Lung (tissue), 12 donors: ENCODE measurements around the gene VSTM5. TPM values are rescaled to one million over a fixed set of nuclear protein-coding genes. Genes with fewer than 3 reads are reported as not detected.

Experiments used
- ATAC-seq: fragments of 200-7000 bp; cut with Tn5 transposase; one replicate; pipeline ENCODE4 v1.9.1; 2020; ENCODE audit warnings: moderate number of reproducible peaks; ENCODE audit not compliant: insufficient read depth, low FRiP score
- DNase-seq, 3 donors: peaks; one replicate each; pipeline ENCODE4 v3.0.0-alpha.2; 2013 to 2017
- H3K27ac ChIP-seq, 2 donors: one replicate each; pipeline ENCODE4 v1.5.1; 2013; ENCODE audit warnings: mild to moderate bottlenecking in 2 of 2, moderate library complexity in 2 of 2, control low read depth in 1 of 2, inconsistent platforms in 1 of 2, low read depth in 1 of 2, low read length in 1 of 2
- H3K27me3 ChIP-seq, 3 donors: one replicate each; pipeline ENCODE4 v1.5.1; 2013; ENCODE audit warnings: low read length in 2 of 3; ENCODE audit not compliant: control insufficient read depth in 3 of 3, insufficient read depth in 3 of 3
- H3K36me3 ChIP-seq, 4 donors: one replicate each; pipeline ENCODE4 v1.5.1; 2013; ENCODE audit warnings: low read length in 4 of 4, mild to moderate bottlenecking in 1 of 4, moderate library complexity in 1 of 4; ENCODE audit not compliant: control insufficient read depth in 4 of 4, insufficient read depth in 4 of 4
- H3K4me1 ChIP-seq, 5 donors: one replicate each; pipeline ENCODE4 v1.5.1; 2013; ENCODE audit warnings: low read length in 5 of 5, mild to moderate bottlenecking in 2 of 5, moderate library complexity in 1 of 5; ENCODE audit not compliant: control insufficient read depth in 5 of 5, insufficient read depth in 5 of 5
- H3K4me3 ChIP-seq: one replicate; pipeline ENCODE4 v1.5.1; 2013; ENCODE audit warnings: mild to moderate bottlenecking, control low read depth, moderate library complexity
- H3K9ac ChIP-seq, 2 donors: one replicate each; pipeline ENCODE4 v1.5.1; 2013; ENCODE audit warnings: low read length in 2 of 2, control low read depth in 1 of 2; ENCODE audit not compliant: insufficient read depth in 1 of 2
- H3K9me3 ChIP-seq, 4 donors: one replicate each; pipeline ENCODE4 v1.5.1; 2013; ENCODE audit warnings: low read length in 3 of 4, mild to moderate bottlenecking in 1 of 4, moderate library complexity in 1 of 4; ENCODE audit not compliant: control insufficient read depth in 4 of 4, insufficient read depth in 3 of 4
- WGBS, 2 donors: extraction: QIAGEN DNeasy Blood & Tissue Kit; methylation state at CpG; one replicate each; pipeline ENCODE4 v1.1.7; 2013; 5-methylcytosine and 5-hydroxymethylcytosine counted together
- polyA plus RNA-seq, 2 donors: library from polyadenylated mRNA; stranded (reverse); fragments of 200-250 nt; gene quantifications; one replicate each; pipeline ENCODE4 v1.2.1, GENCODE V29; 2013
- total RNA-seq, 2 donors: library from RNA; depleted of rRNA in 1 of 2; stranded (reverse); fragments of >200 nt in 1 of 2; gene quantifications; one replicate each; pipeline ENCODE4 v1.2.1, GENCODE V29; 2014 to 2021
- TF ChIP-seq, protein P1 (sequence below): IDR thresholded peaks from 2 replicates; pipeline ENCODE4 v1.5.1; 2012; ENCODE audit warnings: mild to moderate bottlenecking; ENCODE audit errors: control extremely low read depth, extremely low read depth
- donor health status: control.
- donor health status: control.
- donor health status: Bipolar disorder and iron deficiency.
- donor health status: healthy.
- donor health status: DM: yes; HTN: yes; CAD: no.

VSTM5 gene
- total and polyA plus RNA-seq, 4 donors = 0.08 to 0.58 (median 0.25) TPM

DNA sequence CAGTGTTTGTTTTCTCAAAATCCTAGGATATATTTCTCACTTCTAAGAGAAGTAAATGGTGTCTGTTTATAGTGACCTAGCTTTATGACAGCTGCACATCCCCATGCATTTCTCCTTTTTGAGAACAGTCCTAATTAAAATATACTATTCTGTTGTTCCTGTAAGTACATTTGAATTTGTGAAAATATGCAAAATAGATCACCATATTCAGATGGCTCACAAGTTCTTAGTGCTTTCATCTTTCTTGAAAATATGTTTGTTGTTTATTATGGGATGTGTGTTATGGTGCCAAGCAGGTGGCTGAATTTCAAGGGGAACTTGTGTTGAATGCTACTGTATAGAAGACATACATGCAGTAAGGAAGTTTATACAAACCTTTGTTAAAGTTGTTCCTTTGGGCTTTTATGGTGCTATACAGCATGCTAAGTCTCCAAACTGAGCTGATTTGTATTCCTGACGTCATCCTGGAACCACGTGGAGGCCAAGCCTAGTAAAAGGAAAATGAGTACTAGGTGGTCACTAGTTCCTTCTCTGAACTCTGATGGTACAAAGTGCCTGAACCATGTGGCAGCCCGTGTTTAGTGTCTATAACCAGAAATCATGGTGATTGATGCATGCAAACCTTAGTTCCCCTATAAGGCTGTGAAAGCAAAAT is 7.8 kb upstream of the VSTM5 start:
- H3K27me3 ChIP-seq = no peaks in the 10 kb centered on the region

DNA sequence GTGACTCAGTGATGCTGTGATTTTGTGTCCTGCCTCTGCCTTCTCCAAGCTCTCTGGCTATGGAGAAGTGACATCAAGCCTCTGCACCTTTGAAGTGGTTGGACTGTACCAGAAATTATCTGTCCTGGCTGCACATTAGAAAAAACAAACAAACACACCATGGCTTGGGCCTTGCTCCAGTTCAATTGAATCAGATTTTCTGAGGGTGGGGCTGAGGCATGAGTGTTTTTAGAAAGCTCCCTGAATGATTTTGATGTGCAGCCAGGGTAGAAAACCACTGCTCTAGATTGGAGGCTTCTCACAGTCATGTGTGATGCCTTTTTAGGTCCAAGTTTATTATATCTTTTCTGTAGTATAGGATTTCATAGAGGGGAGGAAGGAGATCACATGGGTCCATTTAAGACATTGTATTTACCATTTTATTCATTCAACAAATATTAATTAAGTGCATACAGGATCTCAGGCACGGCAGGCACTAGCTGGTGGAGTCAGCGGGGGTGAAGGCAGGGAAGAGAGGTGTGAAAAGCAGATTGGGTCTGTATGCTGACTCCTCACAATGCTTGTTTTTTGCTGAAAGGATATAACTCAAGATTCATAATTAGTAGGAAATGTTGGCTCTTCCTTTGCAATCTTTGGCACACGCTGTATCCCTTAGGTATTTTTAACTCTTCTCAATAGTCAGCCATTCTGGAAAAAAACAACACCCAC is 7.1 kb upstream of the VSTM5 start:
- no peaks in the 10 kb centered on the region for H3K36me3 ChIP-seq
- no peak for ATAC-seq
- H3K4me3 ChIP-seq = no peak overlapping the region
- WGBS, 2 donors = 71 to 79% methylated on average over 3 of the region's 3 CpGs
- no peak overlapping the region for H3K27ac ChIP-seq
- no peak overlapping the region for H3K9ac ChIP-seq
- TF ChIP-seq, protein P1, sequence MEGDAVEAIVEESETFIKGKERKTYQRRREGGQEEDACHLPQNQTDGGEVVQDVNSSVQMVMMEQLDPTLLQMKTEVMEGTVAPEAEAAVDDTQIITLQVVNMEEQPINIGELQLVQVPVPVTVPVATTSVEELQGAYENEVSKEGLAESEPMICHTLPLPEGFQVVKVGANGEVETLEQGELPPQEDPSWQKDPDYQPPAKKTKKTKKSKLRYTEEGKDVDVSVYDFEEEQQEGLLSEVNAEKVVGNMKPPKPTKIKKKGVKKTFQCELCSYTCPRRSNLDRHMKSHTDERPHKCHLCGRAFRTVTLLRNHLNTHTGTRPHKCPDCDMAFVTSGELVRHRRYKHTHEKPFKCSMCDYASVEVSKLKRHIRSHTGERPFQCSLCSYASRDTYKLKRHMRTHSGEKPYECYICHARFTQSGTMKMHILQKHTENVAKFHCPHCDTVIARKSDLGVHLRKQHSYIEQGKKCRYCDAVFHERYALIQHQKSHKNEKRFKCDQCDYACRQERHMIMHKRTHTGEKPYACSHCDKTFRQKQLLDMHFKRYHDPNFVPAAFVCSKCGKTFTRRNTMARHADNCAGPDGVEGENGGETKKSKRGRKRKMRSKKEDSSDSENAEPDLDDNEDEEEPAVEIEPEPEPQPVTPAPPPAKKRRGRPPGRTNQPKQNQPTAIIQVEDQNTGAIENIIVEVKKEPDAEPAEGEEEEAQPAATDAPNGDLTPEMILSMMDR = no peak
- DNase-seq = peak in 2 of 3 donors; percentile 11 to 22
- H3K9me3 ChIP-seq = no peaks in the 10 kb centered on the region
- H3K27me3 ChIP-seq = no peaks in the 10 kb centered on the region
- no peaks in the 10 kb centered on the region for H3K4me1 ChIP-seq

More for the DNA sequence above, 7.8 kb upstream of the VSTM5 start:
- TF ChIP-seq, protein P1 = no peak
- H3K27ac ChIP-seq = no peak overlapping the region
- ATAC-seq (no peak), DNase-seq (no peak)
- H3K36me3 ChIP-seq = no peaks in the 10 kb centered on the region
- H3K4me3 ChIP-seq = no peak overlapping the region
- no peak overlapping the region for H3K9ac ChIP-seq
- H3K4me1 ChIP-seq = no peaks in the 10 kb centered on the region
- 38 to 50% methylated on average over 3 of the region's 3 CpGs for WGBS, 2 donors
- no peaks in the 10 kb centered on the region for H3K9me3 ChIP-seq

DNA sequence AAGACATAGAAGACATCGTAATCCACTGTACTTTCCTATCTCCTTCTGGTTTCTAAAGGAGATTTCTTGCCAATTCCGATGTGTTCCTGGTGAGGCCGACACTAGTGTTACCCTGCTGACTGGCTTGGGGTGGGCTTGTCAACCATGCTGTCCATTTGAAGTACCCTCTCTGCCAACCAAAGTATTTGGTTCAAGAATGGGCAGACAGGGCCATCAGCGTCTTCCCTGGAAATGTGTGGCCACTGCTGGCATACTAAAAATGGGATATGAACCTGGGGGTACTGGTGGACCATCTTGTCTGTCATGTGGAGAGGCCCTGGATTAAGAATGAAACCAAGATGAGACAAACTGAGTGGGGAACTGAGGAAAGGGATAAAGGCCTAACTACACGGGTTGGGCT is 1.8 kb upstream of the VSTM5 start:
- 96 to 97% methylated on average over 5 of the region's 5 CpGs for WGBS, 2 donors
- Histone ChIP-seq H3K4me1 (peaks cover 0 to 5% (median 0%) of the 10 kb centered on the region in 5 donors), H3K9me3 (no peaks in the 10 kb centered on the region), H3K27me3 (no peaks in the 10 kb centered on the region), H3K36me3 (no peaks in the 10 kb centered on the region), H3K9ac (no peak overlapping the region), H3K4me3 (no peak overlapping the region), H3K27ac (no peak overlapping the region)
- DNase-seq = no peak
- TF ChIP-seq, protein P1 = no peak
- ATAC-seq = no peak
